ENCODE data around the gene IER3IP1.

Gene IER3IP1

DNA sequence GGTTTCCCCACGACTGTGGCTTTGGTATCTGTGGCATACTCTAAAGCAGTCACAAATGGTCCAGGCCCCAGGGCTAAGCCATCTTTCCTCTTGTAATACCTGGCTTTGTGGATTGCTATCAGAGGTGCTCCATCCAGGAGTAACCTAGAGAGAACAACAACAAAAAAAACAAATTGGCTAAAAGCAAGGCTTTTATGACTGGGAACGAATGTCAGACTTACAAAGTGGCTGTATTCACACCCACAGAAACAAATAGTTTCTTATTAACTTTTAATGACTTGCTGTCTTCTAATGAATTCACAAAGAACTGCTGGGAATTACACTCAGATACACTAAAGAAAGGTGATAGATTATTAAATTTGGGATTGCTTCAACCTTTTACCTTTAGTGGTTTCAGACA, 61.0 kb downstream of the IER3IP1 start:
- Histone ChIP-seq H3K36me3 (ENCODE audit: low read length) (peaks cover 11% of the 10 kb centered on the region; the same call in 1 of the 2 replicates), H4K20me1 (ENCODE audit: low read depth, low read length) (no peaks in the 10 kb centered on the region), H3F3A (ENCODE audit: insufficient read depth) (no peaks in the 10 kb centered on the region), H3K4me2 (ENCODE audit: low read depth, low read length, poor library complexity, severe bottlenecking) (no peak overlapping the region), H3K4me3 (ENCODE audit: insufficient read depth, low read length, poor library complexity, severe bottlenecking) (no peak overlapping the region), H3K9me3 (ENCODE audit: insufficient read depth, low read length) (no peaks in the 10 kb centered on the region), H3K27ac (ENCODE audit: low read depth, low read length) (no peak overlapping the region), H3K79me2 (ENCODE audit: insufficient read depth, low read length) (no peaks in the 10 kb centered on the region), H3K9me2 (replicated peaks; ENCODE audit: insufficient read depth, low read length) (no peaks in the 10 kb centered on the region), H3K27me3 (ENCODE audit: low read length) (no peaks in the 10 kb centered on the region), H3K9ac (ENCODE audit: low read length) (no peak overlapping the region), H2AFZ (ENCODE audit: low read depth, low read length, severe bottlenecking) (no peak overlapping the region)
- TF ChIP-seq, protein P1, sequence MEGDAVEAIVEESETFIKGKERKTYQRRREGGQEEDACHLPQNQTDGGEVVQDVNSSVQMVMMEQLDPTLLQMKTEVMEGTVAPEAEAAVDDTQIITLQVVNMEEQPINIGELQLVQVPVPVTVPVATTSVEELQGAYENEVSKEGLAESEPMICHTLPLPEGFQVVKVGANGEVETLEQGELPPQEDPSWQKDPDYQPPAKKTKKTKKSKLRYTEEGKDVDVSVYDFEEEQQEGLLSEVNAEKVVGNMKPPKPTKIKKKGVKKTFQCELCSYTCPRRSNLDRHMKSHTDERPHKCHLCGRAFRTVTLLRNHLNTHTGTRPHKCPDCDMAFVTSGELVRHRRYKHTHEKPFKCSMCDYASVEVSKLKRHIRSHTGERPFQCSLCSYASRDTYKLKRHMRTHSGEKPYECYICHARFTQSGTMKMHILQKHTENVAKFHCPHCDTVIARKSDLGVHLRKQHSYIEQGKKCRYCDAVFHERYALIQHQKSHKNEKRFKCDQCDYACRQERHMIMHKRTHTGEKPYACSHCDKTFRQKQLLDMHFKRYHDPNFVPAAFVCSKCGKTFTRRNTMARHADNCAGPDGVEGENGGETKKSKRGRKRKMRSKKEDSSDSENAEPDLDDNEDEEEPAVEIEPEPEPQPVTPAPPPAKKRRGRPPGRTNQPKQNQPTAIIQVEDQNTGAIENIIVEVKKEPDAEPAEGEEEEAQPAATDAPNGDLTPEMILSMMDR (IDR thresholded peaks at IDR 0.05; ENCODE audit: insufficient read depth, low read length, poor library complexity, severe bottlenecking) = no peak
- no peak for TF ChIP-seq EZH2phosphoT487 (conservative IDR thresholded peaks at IDR 0.05; ENCODE audit: low read length)

DNA sequence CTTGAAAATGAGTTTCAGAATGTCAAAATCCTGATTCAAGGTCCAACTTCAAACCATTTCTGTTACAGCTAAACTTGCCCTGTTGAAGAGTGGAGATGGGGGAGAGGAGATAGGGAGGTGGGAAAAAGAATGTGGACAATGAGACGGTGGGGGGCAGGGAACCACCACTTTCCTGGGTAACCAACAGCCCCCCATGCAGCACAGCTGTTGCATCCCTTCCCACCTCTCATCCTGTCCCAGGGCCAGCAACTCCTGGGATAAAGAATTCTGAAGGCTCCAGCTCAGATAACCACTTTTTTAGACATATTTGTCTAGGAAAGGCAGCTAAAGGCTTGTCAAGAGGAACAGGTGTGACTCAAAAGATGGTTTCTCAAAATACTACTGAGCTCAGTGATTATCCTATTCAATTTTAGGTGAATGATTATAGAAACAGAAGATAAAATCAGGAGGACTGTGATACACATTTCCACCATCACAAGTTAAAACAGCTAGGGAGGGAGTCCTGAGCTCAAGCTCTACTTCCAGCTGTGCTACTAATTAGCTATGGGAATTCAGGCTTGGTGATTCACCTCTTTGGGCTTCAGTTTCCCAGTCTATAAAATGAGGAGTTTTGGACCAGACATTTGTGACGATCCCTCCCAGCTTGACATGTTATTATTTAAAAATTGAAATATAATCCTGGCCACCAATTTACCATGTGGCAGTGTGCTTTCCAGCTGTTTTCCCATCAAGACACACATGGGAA, 62.2 kb downstream of the IER3IP1 start:
- no peaks in the 10 kb centered on the region for H3K27me3 ChIP-seq (ENCODE audit: low read length)
- no peaks in the 10 kb centered on the region for H3F3A ChIP-seq (ENCODE audit: insufficient read depth)
- H4K20me1 ChIP-seq (ENCODE audit: low read depth, low read length) = no peaks in the 10 kb centered on the region
- H3K27ac ChIP-seq (ENCODE audit: low read depth, low read length) = no peak overlapping the region
- no peaks in the 10 kb centered on the region for H3K9me3 ChIP-seq (ENCODE audit: insufficient read depth, low read length)
- no peaks in the 10 kb centered on the region for H3K9me2 ChIP-seq (replicated peaks; ENCODE audit: insufficient read depth, low read length)
- no peaks in the 10 kb centered on the region for H3K79me2 ChIP-seq (ENCODE audit: insufficient read depth, low read length)
- H3K4me2 ChIP-seq (ENCODE audit: low read depth, low read length, poor library complexity, severe bottlenecking) = no peak overlapping the region
- no peak overlapping the region for H3K9ac ChIP-seq (ENCODE audit: low read length)
- peaks cover 11% of the 10 kb centered on the region; the same call in 1 of the 2 replicates for H3K36me3 ChIP-seq (ENCODE audit: low read length)
- TF ChIP-seq, protein P1 (IDR thresholded peaks at IDR 0.05; ENCODE audit: insufficient read depth, low read length, poor library complexity, severe bottlenecking) = no peak
- no peak for TF ChIP-seq EZH2phosphoT487 (conservative IDR thresholded peaks at IDR 0.05; ENCODE audit: low read length)
- no peak overlapping the region for H2AFZ ChIP-seq (ENCODE audit: low read depth, low read length, severe bottlenecking)
- no peak overlapping the region for H3K4me3 ChIP-seq (ENCODE audit: insufficient read depth, low read length, poor library complexity, severe bottlenecking)

- no peak for TF ChIP-seq EZH2phosphoT487 (conservative IDR thresholded peaks at IDR 0.05; ENCODE audit: low read length)
- TF ChIP-seq, protein P1 (IDR thresholded peaks at IDR 0.05; ENCODE audit: insufficient read depth, low read length, poor library complexity, severe bottlenecking) = no peak
- H3K9me2 ChIP-seq (replicated peaks; ENCODE audit: insufficient read depth, low read length) = no peaks in the 10 kb centered on the region
- H3K9ac ChIP-seq (ENCODE audit: low read length) = no peak overlapping the region
- H3F3A ChIP-seq (ENCODE audit: insufficient read depth) = no peaks in the 10 kb centered on the region
- no peak overlapping the region for H2AFZ ChIP-seq (ENCODE audit: low read depth, low read length, severe bottlenecking)
- no peaks in the 10 kb centered on the region for H3K79me2 ChIP-seq (ENCODE audit: insufficient read depth, low read length)
- H3K36me3 ChIP-seq (ENCODE audit: low read length) = peaks cover 13% of the 10 kb centered on the region; the same call in 1 of the 2 replicates
- no peak overlapping the region for H3K27ac ChIP-seq (ENCODE audit: low read depth, low read length)
- no peaks in the 10 kb centered on the region for H3K9me3 ChIP-seq (ENCODE audit: insufficient read depth, low read length)
- no peak overlapping the region for H3K4me3 ChIP-seq (ENCODE audit: insufficient read depth, low read length, poor library complexity, severe bottlenecking)
- H3K27me3 ChIP-seq (ENCODE audit: low read length) = no peaks in the 10 kb centered on the region
- no peak overlapping the region for H3K4me2 ChIP-seq (ENCODE audit: low read depth, low read length, poor library complexity, severe bottlenecking)
- no peaks in the 10 kb centered on the region for H4K20me1 ChIP-seq (ENCODE audit: low read depth, low read length)
Observed at GRCh38 chr18:47110492-47111274, 65.5 kb downstream of the IER3IP1 start.
